Ovary (tissue), 9 donors: ENCODE measurements around the gene RDH12. TPM values are rescaled to one million over a fixed set of nuclear protein-coding genes. Genes with fewer than 3 reads are reported as not detected.

Experiments
- DNase-seq, 5 donors: peaks; one replicate each; pipeline ENCODE4 v3.0.0-alpha.2; 2019 to 2020
- H3K27ac ChIP-seq, 2 donors: fragments of 200-600 bp; one replicate each; pipeline versions ENCODE4 v1.5.1 to v1.8.0; 2019 to 2022
- H3K27me3 ChIP-seq: fragments of 200-600 bp; one replicate; pipeline ENCODE4 v1.8.0; 2022
- H3K36me3 ChIP-seq: fragments of 200-600 bp; sonication (generic); one replicate; pipeline ENCODE4 v1.5.1; 2019
- H3K4me1 ChIP-seq: one replicate; pipeline ENCODE4 v1.8.1; 2013; ENCODE audit warnings: mild to moderate bottlenecking, moderate library complexity; ENCODE audit not compliant: insufficient read depth
- H3K4me3 ChIP-seq: fragments of 200-600 bp; sonication (generic); one replicate; pipeline ENCODE4 v1.5.1; 2017
- H3K9me3 ChIP-seq, 2 donors: fragments of 200-600 bp in 1 of 2; sonication (generic) in 1 of 2; one replicate each; pipeline versions ENCODE4 v1.5.1 to v1.8.1; 2013 to 2019; ENCODE audit warnings: mild to moderate bottlenecking in 1 of 2, moderate library complexity in 1 of 2
- CTCF ChIP-seq, 3 donors: fragments of 450-650 bp in 2 of 3; fragments of 200-600 bp in 1 of 3; IDR thresholded peaks; one replicate each; pipeline versions ENCODE4 v1.5.1 to v1.8.0; 2016 to 2022; ENCODE audit warnings: antibody characterized with exemption in 3 of 3, mild to moderate bottlenecking in 1 of 3
- EP300 ChIP-seq: sonication (generic); formaldehyde crosslinking; IDR thresholded peaks from one replicate; pipeline ENCODE4 v1.6.1; 2017; ENCODE audit warnings: antibody characterized with exemption
- POLR2A ChIP-seq: fragments of 450-650 bp; IDR thresholded peaks from one replicate; pipeline ENCODE4 v1.6.1; 2017; ENCODE audit warnings: antibody characterized with exemption, mild to moderate bottlenecking, moderate library complexity
- WGBS, 3 donors: extraction: QIAGEN DNeasy Blood & Tissue Kit in 1 of 3; methylation state at CpG; one replicate each; pipeline versions ENCODE4 v1.1.5 to v1.1.7; 2013 to 2017; 5-methylcytosine and 5-hydroxymethylcytosine counted together
- intact Hi-C, 4 donors: fragments of 100-400 bp; cut with DNase I; formaldehyde crosslinking; loops; one replicate each; pipeline versions ENCODE4 v1.11.0 to v1.15.1; 2022 to 2023
- polyA plus RNA-seq, 2 donors: library from polyadenylated mRNA; stranded (reverse); fragments of 200-250 nt in 1 of 2; fragments of 350-450 nt in 1 of 2; fragmentation: Illumina TruSeq in 1 of 2; extraction: RNeasy Lipid Tissue Mini Kit (QIAGEN cat#74804) in 1 of 2; gene quantifications; one replicate each; pipeline ENCODE4 v1.2.3, GENCODE V29; 2013 to 2014
- total RNA-seq, 7 donors: library from RNA; depleted of rRNA in 2 of 7; stranded (reverse); fragments of >200 nt in 2 of 7; fragmentation: NEBNext Ultra II Directional in 3 of 7; extraction: Animal tissue kit (Norgen Biotek cat#: 25700) in 3 of 7; gene quantifications; one replicate each; pipeline versions ENCODE4 v1.1.0 to v1.2.4, GENCODE V29; 2016 to 2023
- donor health status: DM: no; HTN: no; CAD: no; lungs with moderate emphysema.
- donor health status: DM: no; HTN: no; CAD: no.
- donor health status: Bipolar disorder and iron deficiency.
- donor health status: DM: yes; HTN: yes; CAD: no.
- donor health status: DM: no; HTN: no; CAD: no.
- donor health status: DM: yes; HTN: yes; CAD: no.

The RDH12 gene
- total and polyA plus RNA-seq, 9 donors: 0.10 to 0.30 TPM; not detected in 7

- Histone ChIP-seq H3K4me1 (no peaks in the 10 kb centered on the region), H3K4me3 (no peak overlapping the region), H3K27ac (no peak overlapping the region), H3K27me3 (no peaks in the 10 kb centered on the region), H3K36me3 (no peaks in the 10 kb centered on the region), H3K9me3 (no peaks in the 10 kb centered on the region)
- WGBS, 3 donors: 87 to 96% (median 95%) methylated on average over 2 of the region's 2 CpGs
- TF ChIP-seq CTCF (IDR thresholded peaks at IDR 0.05) (no peak), POLR2A (no peak), EP300 (no peak)
- no peak for DNase-seq
- intact Hi-C loops: no loop called here
Measured at GRCh38 chr14:67680941-67681340, 20.7 kb upstream of the RDH12 start.

- intact Hi-C loops: no loop called here
- no peak overlapping the region for H3K4me3 ChIP-seq
- no peak for TF ChIP-seq CTCF (IDR thresholded peaks at IDR 0.05)
- no peak for TF ChIP-seq POLR2A
- no peak for TF ChIP-seq EP300
- H3K27ac ChIP-seq: no peak overlapping the region
- H3K27me3 ChIP-seq: no peaks in the 10 kb centered on the region
- no peaks in the 10 kb centered on the region for H3K36me3 ChIP-seq
- DNase-seq: no peak
- no peaks in the 10 kb centered on the region for H3K4me1 ChIP-seq
- H3K9me3 ChIP-seq: no peaks in the 10 kb centered on the region
Measured at GRCh38 chr14:67683842-67684241, 17.8 kb upstream of the RDH12 start.

GRCh38 chr14:67690011-67690410 lies 11.7 kb upstream of the RDH12 start:
- no peaks in the 10 kb centered on the region for H3K36me3 ChIP-seq
- H3K27ac ChIP-seq: no peak overlapping the region
- no peaks in the 10 kb centered on the region for H3K9me3 ChIP-seq
- WGBS, 3 donors: 92 to 96% (median 96%) methylated on average over 4 of the region's 4 CpGs
- H3K4me1 ChIP-seq: peaks cover 5% of the 10 kb centered on the region
- no peaks in the 10 kb centered on the region for H3K27me3 ChIP-seq
- H3K4me3 ChIP-seq: no peak overlapping the region
- TF ChIP-seq EP300: no peak
- no peak for TF ChIP-seq POLR2A
- no peak for TF ChIP-seq CTCF (IDR thresholded peaks at IDR 0.05)
- no peak for DNase-seq
- intact Hi-C loops: no loop called here

- H3K4me1 ChIP-seq: peaks cover 5% of the 10 kb centered on the region
- no peaks in the 10 kb centered on the region for H3K9me3 ChIP-seq
- intact Hi-C loops: no loop called here
- peak overlapping the region; percentile 83 for H3K4me3 ChIP-seq
- DNase-seq: peak; percentile 26 to 54 (median 45)
- no peaks in the 10 kb centered on the region for H3K27me3 ChIP-seq
- peak overlapping the region; percentile 10 to 40 for H3K27ac ChIP-seq
- TF ChIP-seq POLR2A: no peak
- TF ChIP-seq CTCF (IDR thresholded peaks at IDR 0.05): no peak
- no peak for TF ChIP-seq EP300
- WGBS, 3 donors: 1 to 2% (median 1%) methylated on average over 21 of the region's 21 CpGs
- H3K36me3 ChIP-seq: no peaks in the 10 kb centered on the region
Measured at GRCh38 chr14:67694791-67695393, 6.8 kb upstream of the RDH12 start.
